GM19455 (cell line): ENCODE data around the gene ARHGAP29.

Experiments used
- ATAC-seq: cut with Tn5 transposase; IDR thresholded peaks from one replicate; pipeline ENCODE4 v1.9.1; 2021; ENCODE audit not compliant: unreplicated experiment

Gene ARHGAP29, protein sequence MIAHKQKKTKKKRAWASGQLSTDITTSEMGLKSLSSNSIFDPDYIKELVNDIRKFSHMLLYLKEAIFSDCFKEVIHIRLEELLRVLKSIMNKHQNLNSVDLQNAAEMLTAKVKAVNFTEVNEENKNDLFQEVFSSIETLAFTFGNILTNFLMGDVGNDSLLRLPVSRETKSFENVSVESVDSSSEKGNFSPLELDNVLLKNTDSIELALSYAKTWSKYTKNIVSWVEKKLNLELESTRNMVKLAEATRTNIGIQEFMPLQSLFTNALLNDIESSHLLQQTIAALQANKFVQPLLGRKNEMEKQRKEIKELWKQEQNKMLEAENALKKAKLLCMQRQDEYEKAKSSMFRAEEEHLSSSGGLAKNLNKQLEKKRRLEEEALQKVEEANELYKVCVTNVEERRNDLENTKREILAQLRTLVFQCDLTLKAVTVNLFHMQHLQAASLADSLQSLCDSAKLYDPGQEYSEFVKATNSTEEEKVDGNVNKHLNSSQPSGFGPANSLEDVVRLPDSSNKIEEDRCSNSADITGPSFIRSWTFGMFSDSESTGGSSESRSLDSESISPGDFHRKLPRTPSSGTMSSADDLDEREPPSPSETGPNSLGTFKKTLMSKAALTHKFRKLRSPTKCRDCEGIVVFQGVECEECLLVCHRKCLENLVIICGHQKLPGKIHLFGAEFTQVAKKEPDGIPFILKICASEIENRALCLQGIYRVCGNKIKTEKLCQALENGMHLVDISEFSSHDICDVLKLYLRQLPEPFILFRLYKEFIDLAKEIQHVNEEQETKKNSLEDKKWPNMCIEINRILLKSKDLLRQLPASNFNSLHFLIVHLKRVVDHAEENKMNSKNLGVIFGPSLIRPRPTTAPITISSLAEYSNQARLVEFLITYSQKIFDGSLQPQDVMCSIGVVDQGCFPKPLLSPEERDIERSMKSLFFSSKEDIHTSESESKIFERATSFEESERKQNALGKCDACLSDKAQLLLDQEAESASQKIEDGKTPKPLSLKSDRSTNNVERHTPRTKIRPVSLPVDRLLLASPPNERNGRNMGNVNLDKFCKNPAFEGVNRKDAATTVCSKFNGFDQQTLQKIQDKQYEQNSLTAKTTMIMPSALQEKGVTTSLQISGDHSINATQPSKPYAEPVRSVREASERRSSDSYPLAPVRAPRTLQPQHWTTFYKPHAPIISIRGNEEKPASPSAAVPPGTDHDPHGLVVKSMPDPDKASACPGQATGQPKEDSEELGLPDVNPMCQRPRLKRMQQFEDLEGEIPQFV

DNA sequence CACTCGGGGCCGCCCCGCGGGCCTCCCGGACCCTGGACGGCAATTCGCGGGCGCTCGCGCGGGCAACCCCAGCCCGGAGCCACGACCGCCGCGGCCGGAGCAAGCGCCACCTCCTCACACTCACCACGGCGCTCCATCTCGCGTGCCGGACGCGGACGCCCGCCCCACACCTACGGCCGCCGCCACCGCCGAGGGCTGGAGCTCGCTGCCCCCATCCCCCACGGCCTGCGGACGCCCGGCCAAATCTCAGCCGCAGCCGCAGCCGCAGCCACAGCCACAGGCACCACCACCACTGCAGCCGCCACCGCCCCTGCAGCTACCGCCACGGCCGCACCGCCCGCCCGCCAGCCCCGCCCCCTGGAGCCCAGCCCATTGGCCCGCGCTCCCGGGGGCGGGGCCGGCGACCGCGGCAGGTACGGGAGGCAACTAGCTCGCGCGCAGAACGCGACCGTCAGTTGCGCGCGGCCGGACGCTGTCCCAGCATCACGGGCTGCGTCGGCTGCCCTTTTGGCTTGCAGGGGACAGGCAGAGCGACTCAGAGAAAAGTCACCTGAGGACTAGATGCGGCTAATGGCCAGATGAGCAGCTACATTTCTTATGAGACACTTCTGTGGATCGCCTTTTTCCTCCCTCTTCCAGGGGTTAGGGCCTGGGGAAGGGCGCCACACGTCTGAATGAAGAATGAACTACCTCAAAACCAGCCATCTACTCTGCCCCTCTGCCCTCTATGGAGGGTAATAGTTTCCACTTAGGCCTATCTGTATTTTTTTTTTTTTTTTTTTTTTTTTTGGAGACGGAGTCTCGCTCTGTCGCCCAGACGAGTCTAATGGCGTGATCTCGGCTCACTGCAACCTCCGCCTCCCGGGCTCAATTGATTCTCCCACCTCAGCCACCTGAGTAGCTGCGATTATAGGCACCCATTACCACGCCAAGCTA lies at the start of gene ARHGAP29:
Gene ARHGAP29, minus strand, starts transcription at position 294 of the 936 bp plus-strand sequence. CDS start 5,973 bp downstream, outside the sequence.
- peak; percentile 78 for ATAC-seq

DNA sequence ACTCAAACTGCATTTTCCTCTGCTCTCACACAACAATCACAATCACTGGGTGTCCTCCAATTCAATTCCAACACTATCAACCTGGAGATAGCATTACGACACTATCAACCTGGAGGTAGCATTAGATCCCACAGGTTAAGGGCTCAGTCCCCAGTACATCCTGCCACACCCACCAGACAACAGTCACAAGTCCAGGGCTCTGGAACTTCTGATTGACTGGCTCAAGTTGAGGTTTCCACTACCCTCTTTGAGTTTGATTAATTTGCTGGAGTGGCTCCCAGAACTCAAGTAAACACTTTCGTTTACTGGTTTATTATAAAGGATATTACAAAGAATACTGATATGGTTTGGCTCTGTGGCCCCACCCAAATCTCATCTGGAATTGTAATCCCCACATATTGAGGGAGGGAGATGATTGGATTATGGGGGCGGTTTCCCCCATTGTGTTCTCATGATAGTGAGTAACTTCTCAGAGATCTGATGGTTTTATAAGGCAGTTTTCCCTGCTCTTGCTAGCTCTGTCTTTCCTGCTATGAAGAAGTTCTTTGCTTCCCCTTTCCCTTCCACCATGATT lies 49.6 kb upstream of the ARHGAP29 start:
- no peak for ATAC-seq

DNA sequence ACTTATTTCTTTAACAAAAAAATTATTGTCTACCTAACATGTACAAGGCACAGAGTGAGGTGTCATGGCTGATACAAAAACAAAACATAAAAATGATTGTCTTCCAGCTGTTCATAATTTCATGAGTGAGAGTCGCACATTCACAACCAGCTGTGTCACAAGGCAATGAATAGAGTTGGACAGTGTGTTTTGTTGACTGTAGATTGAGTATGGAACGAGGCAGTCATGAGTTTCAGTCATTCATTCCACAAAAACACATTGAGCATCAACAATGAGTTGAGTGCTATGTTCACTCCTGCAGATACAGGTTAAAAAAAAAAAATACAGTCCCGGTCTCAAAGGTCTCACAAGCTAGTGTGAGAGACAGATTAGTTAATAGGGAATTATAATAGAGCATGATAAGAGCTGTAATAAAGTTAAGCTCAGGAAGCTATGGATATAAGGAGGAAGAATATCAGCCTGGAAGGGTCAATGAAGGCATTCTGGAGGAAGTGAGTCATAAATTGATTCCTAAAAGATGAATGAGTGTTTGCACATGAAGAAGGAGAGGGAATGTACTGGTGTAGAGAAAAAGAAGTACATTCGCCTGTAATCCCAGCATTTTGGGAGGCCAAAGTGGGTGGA lies 47.8 kb upstream of the ARHGAP29 start:
- ATAC-seq, result no peak

DNA sequence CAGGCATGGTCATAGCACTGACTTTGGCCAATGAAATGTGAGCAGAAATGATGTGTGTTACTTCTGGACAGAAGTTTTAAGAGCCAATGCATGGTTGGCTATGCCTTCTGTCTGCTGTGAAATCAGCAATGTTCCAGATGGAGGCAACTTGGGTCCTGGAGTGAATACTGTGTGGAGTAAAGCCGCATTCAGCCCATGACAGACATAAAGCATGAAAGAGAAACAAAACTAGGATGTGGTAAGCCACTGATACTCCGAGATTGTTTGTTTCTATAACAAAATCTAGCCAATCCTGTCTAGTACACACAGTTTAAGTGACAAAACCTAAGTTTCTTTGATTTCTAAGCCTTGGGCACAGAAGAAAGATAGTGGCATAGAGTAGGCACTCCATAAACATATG lies 47.1 kb upstream of the ARHGAP29 start:
- peak; percentile 83 for ATAC-seq

DNA sequence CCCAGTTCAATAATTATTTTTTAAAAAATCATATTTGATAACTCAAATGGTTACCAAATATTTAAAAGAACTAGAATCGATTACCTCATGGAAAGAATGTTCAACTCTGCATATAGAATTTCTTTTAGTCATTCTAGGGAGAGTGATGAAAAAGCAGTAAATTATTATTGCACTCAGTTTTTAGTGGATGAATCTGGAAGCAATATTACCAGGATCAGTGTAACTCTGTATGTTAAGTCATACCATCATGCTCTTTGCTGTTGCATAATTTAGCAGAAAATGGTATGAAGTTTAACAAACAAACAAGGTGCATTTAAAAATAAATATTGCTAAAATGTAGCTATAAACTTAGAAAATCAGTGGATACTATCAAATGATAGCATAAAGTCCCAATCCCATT lies 46.1 kb upstream of the ARHGAP29 start:
- no peak for ATAC-seq

DNA sequence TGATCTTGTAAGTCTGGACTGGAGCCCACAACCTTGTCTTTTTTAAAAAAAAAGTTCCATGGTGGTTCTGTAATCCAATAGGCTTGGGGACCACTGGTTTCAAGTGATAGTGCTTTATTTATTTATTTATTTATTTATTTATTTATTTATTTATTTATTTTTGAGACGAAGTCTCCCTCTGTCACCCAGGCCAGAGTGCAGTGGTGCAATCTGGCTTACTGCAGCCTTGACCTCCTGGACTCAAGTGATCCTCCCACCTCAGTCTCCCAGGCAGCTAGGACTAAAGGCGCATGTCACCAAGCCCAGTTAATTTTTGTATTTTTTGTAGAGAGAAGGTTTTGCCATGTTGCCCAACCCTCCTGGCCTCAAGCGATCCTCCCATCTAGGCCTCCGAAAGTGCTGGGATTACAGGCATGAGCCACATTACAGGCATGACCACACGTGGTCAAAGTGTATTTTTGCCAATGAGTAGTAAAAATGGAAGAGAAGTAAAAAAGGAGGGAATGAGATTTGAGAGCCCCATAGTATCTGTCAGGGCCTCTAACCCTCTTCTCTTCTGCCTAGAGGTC lies 44.8 kb upstream of the ARHGAP29 start:
- ATAC-seq, result no peak

DNA sequence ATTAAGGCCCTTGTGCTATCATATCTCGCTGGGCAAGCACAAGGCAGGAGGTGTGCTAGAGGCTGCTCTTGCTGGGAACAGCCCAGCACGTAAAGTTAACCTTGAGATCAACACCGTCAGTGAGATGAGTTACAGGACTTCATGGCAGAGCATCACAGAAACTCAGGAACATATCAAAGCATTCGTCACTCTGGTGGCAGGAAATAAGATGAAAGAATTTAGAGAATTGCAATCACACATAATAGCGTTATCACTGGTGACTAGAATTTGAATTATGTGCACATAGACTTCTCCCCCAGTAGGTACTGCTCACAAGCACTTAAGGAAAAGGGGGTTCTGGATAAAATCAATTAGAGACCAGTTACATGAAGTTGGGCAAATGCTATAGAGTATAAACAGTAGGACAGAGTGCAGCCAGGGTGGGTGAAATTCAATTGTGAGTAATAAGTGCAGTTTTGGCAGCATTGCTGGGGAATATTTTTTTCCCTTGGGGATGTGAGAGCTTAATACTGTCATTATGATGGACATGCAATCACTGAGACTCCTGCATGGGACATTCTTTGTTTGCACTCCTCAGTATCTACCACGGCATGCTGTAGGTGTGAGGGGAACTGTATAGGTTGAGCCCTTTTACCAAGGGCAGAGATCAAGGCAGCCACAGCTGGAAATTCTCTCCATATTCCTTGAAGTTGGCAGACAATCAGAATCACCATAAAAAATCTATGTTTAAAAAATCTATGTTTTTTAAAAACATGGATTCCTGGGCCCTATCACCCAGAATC lies 44.2 kb upstream of the ARHGAP29 start:
- no peak for ATAC-seq

DNA sequence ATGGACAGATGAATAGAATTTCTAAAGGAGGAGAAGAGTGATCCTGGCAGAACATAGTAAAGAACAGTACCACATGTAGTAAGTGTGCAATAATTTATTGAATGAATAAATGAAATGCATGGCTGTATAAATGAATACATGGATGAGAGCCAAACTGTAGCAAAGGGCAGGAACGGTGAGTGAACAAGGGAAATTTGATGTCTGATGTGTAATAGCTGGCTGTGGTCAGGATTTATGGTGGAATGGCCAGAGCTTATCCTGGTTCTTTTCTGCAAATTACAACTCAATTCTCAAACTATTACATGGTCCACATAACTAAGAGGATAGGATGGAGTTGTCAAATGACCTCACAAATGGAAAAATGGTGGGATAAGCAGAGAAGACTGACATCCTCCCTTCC lies 43.2 kb upstream of the ARHGAP29 start:
- ATAC-seq, result no peak

DNA sequence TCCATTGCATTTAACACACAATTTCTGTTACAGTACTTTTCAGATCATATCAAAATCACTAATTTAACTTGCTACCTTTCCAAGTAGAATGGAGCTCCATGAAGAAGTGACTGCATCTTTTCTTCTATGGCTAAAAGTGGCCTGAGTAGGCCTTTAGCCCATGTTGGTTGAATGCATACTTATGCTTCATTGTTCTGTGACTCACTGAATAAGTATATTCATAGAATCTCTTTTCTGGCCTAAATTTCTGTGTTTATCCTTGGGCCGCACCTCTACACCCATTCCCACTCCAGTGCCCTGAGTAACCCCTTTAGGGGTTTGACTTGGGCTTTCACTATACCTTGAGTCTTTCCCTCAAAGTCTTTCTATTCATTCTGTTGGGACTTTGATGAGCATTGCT lies 42.1 kb upstream of the ARHGAP29 start:
- ATAC-seq, result no peak

DNA sequence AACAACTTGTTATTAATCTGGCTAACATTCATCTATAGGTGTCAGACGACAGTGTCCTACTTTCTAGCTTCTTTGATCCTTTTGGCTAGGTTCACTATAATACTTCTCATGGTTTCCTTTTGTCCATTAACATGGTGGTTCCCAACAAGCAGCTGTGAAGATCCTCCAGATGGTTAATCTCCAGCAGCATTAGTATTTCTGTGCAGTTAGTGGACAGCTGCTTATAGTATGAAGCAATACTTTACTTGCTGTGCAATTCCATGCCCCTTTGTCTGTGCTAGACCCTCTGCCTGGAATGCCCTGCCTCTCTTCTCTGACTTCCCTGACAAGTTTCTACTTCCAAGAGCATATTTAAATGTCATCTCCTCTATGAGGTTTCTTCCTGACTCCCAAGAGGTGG lies 41.7 kb upstream of the ARHGAP29 start:
- ATAC-seq, result no peak

DNA sequence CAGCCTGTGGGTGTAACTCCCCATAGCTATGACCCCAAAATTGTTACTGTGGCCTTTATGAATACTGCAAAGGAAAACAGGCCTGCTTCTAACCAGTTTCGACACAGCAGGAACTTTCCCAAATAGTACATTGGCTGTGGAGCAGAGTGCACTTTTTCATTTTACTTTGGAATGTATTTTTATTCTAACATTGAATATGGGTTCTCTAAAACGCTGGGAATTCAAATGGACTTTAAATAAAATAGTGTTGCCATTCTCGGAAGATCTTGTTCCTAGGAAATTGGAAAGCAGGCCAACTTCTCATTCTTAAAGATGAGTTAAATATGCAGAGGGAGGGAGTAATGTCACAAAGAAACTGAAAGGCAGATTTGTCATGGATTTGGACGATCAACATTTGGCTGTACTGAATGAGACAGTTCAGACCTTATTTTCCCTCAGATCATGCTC lies 39.6 kb upstream of the ARHGAP29 start:
- no peak for ATAC-seq

DNA sequence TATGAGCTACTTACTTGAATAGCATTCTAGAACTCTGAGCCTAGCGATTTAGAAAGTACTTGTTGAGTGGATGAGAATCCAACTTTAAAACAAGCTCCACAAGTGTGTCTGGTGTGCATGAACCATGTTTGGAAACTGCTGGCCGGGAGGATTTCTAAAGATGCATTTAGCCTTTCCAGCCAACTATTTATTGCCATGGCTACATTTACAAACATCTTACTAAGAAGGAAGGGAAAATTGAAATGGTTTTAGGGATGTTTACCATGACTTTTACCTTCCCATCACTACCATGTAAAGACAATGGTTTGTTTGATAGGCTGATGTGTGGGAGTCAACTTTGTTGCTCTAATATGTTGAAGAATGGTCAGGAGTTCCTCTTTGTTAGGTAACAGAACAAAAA lies 37.7 kb upstream of the ARHGAP29 start:
- ATAC-seq, result no peak

DNA sequence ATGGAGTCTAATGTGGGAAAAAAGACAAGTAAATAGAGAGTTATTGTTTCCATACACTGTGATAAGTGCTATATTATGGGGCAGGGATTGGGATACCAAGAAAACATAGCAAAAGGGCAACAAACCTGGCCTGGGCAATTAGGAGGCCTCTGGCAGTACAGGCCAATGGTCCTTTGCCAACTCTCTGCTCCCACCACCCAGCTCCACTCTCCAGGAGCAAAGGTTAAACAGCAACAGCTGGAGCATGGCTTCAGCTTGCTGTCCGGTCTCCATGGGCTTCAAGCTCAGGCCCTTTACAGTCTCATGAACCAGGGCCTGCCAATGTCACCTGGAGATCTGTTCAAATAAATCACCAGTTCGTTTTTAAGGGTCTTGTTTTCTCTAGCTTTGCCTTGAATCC lies 37.2 kb upstream of the ARHGAP29 start:
- ATAC-seq, result no peak

DNA sequence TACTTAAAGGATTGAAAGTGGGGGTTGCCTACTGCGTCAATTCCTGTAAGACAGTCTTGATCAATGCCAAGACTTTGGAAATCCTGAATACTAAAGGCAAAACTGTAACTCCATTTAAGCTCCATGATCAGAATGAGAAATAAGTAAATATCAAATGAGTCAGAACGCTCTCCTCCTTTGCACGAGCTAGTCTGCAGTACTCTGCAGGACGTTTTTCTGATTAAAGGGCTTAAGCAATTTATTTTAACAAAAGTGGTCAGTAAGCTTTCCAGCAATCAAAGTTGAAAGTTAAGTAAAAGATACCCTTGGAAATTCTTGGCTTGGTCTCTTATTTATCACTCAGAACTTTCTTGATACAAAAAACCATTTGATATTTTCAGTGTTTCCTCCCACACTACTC lies 35.7 kb upstream of the ARHGAP29 start:
- no peak for ATAC-seq

DNA sequence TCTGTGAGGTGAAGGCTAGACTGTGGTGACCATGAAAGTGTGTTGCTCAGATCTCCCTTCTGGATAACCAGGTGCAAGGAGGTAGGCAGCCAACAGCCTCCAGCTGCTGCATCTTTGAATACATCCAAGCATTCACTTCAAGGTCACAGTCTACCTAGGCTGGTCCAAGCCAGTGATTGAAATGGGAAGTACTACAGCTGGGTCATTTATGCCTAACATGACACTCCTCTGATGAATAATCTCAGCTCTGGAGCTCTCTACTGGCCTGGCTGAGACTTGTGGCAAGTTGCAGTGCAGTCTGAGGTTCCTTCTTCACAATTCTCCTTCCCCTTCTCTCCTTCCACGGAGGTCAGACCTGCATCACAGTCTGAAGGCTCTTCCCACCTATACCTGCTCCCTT lies 35.0 kb upstream of the ARHGAP29 start:
- no peak for ATAC-seq

DNA sequence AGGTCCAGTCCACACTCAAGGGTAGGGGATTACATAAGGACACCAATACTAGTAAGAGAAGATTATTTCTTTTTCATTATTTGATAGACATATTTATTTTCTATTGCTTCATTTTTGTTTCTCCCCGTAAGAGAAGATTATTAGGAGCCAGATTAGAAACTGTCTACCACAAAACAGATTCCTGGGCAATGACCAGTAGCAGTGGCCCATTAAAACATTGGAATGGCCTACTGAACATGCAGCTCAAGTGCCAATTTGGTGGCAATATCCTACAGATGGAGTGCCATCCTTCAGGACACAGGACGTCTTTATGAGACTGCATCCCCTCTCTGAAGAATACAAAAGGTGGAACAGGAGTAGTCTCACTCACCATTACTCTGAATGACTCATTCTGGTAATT lies 34.0 kb upstream of the ARHGAP29 start:
- ATAC-seq, result no peak

DNA sequence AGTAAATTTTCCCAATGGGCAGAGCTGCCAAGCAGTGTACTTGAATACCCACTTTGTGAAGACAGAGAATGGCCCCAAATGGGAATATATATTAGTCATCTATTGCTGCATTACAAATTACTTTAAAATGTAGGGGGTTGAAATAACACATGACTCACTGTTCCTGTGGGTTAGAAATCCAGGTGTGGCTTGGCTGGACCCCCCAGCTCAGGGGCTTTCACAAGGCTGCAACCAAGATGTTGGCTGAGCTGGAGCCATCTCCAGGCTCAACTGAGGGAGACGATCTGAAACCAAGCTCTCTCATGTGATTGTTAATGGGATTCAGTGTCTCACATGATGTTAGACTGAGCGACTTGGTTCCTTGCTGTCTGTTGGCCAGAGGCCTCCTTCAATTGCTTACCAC lies 33.4 kb upstream of the ARHGAP29 start:
- ATAC-seq, result no peak

DNA sequence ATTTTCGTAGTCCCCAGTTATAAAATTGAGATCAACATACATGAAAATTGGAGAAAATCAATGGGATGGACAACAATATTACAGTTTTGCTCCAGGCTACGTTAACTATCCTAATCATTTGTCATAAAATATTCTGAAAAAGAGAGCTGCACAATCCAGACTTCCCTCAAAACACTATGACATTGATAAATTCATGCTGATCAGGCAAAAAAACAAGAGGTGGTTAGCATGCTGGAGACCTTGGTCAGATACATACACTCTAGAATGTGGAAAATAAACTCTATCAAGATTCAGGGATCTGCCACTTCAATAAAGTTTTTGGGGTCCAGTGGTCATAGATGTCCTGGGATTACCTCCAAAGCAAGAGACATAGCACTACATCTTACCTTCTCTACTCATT lies 32.5 kb upstream of the ARHGAP29 start:
- ATAC-seq, result no peak
